HepG2 (cell line): ENCODE results near the gene ZNF3. TPM values are rescaled to one million over a fixed set of nuclear protein-coding genes. Genes with fewer than 3 reads are reported as not detected.
"Not testable (repeated sequence)": the region's sequence is repeated elsewhere in the genome, so short reads cannot be mapped to it uniquely, and the experiment has no call there.

ENCODE experiments used
- ATAC-seq: fragments of 200-7000 bp; cut with Tn5 transposase; 3 replicates; pipeline ENCODE4 v1.9.1; 2020; ENCODE audit warnings: mild to moderate bottlenecking, moderate library complexity
- BruUV-seq: library from RNA; stranded (reverse); fragments of 400-500 nt; replicated peaks from 2 replicates; lab custom pipeline; 2021; lab: Mats Ljungman, UMichigan
- CTCF ChIA-PET: fragments of 300-600 bp; formaldehyde crosslinking; extraction: SDS; loops from one replicate; lab custom pipeline; 2021; ENCODE audit warnings: low total read pairs, inconsistent platforms, low intra/inter-chr PET ratio; lab: Yijun Ruan, JAX
- POLR2A ChIA-PET: fragments of 350-600 bp; sonication (Branson Sonifier 250); formaldehyde crosslinking; loops from one replicate; lab custom pipeline; 2020; ENCODE audit warnings: antibody characterized with exemption, inconsistent platforms; lab: Yijun Ruan, JAX
- DNase-seq: peaks from one replicate; pipeline ENCODE4 v3.0.0-alpha.2; 2015; ENCODE audit warnings: low spot score
- FAIRE-seq: peaks from 3 replicates; lab custom pipeline; 2011; peaks lifted over from hg19 to GRCh38; lab: Jason Lieb, UNC
- H2AFZ ChIP-seq: one replicate; pipeline ENCODE4 v1.6.1; 2011; ENCODE audit warnings: low read length, inconsistent platforms
- H3K27ac ChIP-seq: fragments of 300-600 bp; 3 replicates; pipeline ENCODE4 v1.8.0; 2011; ENCODE audit warnings: mixed run types, mild to moderate bottlenecking, mixed read lengths, low read length, inconsistent platforms; ENCODE audit not compliant: insufficient read depth; ENCODE audit errors: extremely low read length
- H3K27me3 ChIP-seq, 2 experiments: fragments of 200-600 bp in 1 of 2; 2 replicates in 1 of 2; 3 replicates in 1 of 2; pipeline versions ENCODE4 v1.6.0 to v1.8.0; 2011; ENCODE audit warnings: low read length in 2 of 2, mild to moderate bottlenecking in 2 of 2, moderate library complexity in 2 of 2, inconsistent platforms in 1 of 2; ENCODE audit not compliant: insufficient read depth in 2 of 2, control insufficient read depth in 1 of 2
- H3K36me3 ChIP-seq, 2 experiments: fragments of 200-600 bp in 1 of 2; replicated peaks in 1 of 2; 2 replicates in 1 of 2; 3 replicates in 1 of 2; pipeline versions ENCODE4 v1.5.1 to v1.8.0; 2011; ENCODE audit warnings: low read length in 2 of 2, inconsistent platforms in 1 of 2; ENCODE audit not compliant: insufficient read depth in 2 of 2, control insufficient read depth in 1 of 2
- H3K4me1 ChIP-seq: 2 replicates; pipeline ENCODE4 v1.5.1; 2012; ENCODE audit warnings: low read length, inconsistent platforms; ENCODE audit not compliant: insufficient read depth
- H3K4me2 ChIP-seq: 2 replicates; pipeline ENCODE4 v1.6.0; 2011; ENCODE audit warnings: low read depth, low read length, inconsistent platforms
- H3K4me3 ChIP-seq, 3 experiments: fragments of 200-600 bp in 1 of 3; sonication (generic), shearing (Covaris generic) in 1 of 3; replicated peaks in 1 of 3; 2 replicates each; pipeline ENCODE4 v1.5.1; 2011 to 2016; ENCODE audit warnings: low read length in 3 of 3, inconsistent platforms in 2 of 3, low read depth in 2 of 3, mild to moderate bottlenecking in 2 of 3, control low read depth in 1 of 3, mixed read lengths in 1 of 3; ENCODE audit not compliant: insufficient read depth in 1 of 3
- H3K79me2 ChIP-seq: one replicate; pipeline ENCODE4 v1.6.1; 2011; ENCODE audit warnings: low read length, inconsistent platforms; ENCODE audit not compliant: insufficient read depth
- H3K9ac ChIP-seq: 2 replicates; pipeline ENCODE4 v1.6.0; 2011; ENCODE audit warnings: mild to moderate bottlenecking, low read depth, low read length, inconsistent platforms; ENCODE audit not compliant: insufficient read depth
- H3K9me3 ChIP-seq: 2 replicates; pipeline ENCODE4 v1.5.1; 2012; ENCODE audit warnings: mild to moderate bottlenecking, low read length
- H4K20me1 ChIP-seq: 2 replicates; pipeline ENCODE4 v1.6.0; 2011; ENCODE audit warnings: inconsistent platforms, mild to moderate bottlenecking, low read length, moderate library complexity; ENCODE audit not compliant: insufficient read depth
- ATF3 ChIP-seq: sonication (generic); formaldehyde crosslinking; IDR thresholded peaks from 2 replicates; pipeline ENCODE4 v1.4.0; 2020; ENCODE audit warnings: missing genetic modification reagents
- BRCA1 ChIP-seq: sonication (generic); formaldehyde crosslinking; IDR thresholded peaks from 2 replicates; pipeline ENCODE4 v1.4.0; 2020; ENCODE audit warnings: missing genetic modification reagents
- CREB3 ChIP-seq: sonication (generic); formaldehyde crosslinking; IDR thresholded peaks from 2 replicates; pipeline ENCODE4 v1.5.0; 2020; ENCODE audit warnings: missing genetic modification reagents
- MTF1 ChIP-seq: sonication (generic); formaldehyde crosslinking; IDR thresholded peaks from 2 replicates; pipeline ENCODE4 v1.5.0; 2020; ENCODE audit warnings: missing genetic modification reagents
- NFKB2 ChIP-seq: sonication (generic); formaldehyde crosslinking; IDR thresholded peaks from 2 replicates; pipeline ENCODE4 v1.4.0; 2020; ENCODE audit warnings: missing genetic modification reagents, borderline replicate concordance
- PLRG1 ChIP-seq: fragments of 450-650 bp; conservative IDR thresholded peaks from 2 replicates; pipeline ENCODE4 v1.6.1; 2016
- PRPF4 ChIP-seq: fragments of 200-400 bp; formaldehyde crosslinking; IDR thresholded peaks from 2 replicates; pipeline ENCODE4 v1.6.1; 2016; ENCODE audit warnings: low read length, low read depth; ENCODE audit not compliant: poor library complexity, severe bottlenecking
- ZFP1 ChIP-seq: IDR thresholded peaks from 2 replicates; pipeline ENCODE4 v1.6.1; 2016
- ZNF12 ChIP-seq: sonication (generic); formaldehyde crosslinking; IDR thresholded peaks from 2 replicates; pipeline ENCODE4 v1.5.0; 2020; ENCODE audit warnings: missing genetic modification reagents
- ZNF770 ChIP-seq: sonication (generic); formaldehyde crosslinking; IDR thresholded peaks from 2 replicates; pipeline ENCODE4 v1.5.0; 2020; ENCODE audit warnings: mild to moderate bottlenecking, missing genetic modification reagents
- ZNF850 ChIP-seq: sonication (generic); formaldehyde crosslinking; conservative IDR thresholded peaks from 2 replicates; pipeline ENCODE4 v1.9.0; 2021; ENCODE audit warnings: mild to moderate bottlenecking, missing genetic modification reagents
- WGBS: methylation state at CpG from one replicate; pipeline ENCODE4 v1.1.6; 2017; ENCODE audit warnings: low lambda C conversion rate; 5-methylcytosine and 5-hydroxymethylcytosine counted together
- in situ Hi-C: cut with HindIII; loops from 2 replicates; pipeline ENCODE4 v1.10.0; 2017; ENCODE audit warnings: low pct_unique_long_range_greater_than_20kb; ENCODE audit not compliant: extremely low pct_ligation_motif_present
- intact Hi-C: fragments of 100-400 bp; cut with micrococcal nuclease; formaldehyde crosslinking; loops from one replicate; pipeline ENCODE4 v1.10.0; 2022; ENCODE audit not compliant: unreplicated experiment
- polyA plus RNA-seq, 8 experiments: library from polyadenylated mRNA; depleted of rRNA in 3 of 8; stranded (reverse) in 7 of 8; unstranded in 1 of 8; fragments of >200 nt; fragmentation: Illumina TruSeq in 4 of 8; extraction: Trizol in 4 of 8; gene quantifications; 2 replicates each; pipeline versions ENCODE4 v1.2.1 to v1.2.3, GENCODE V29; 2011 to 2016; ENCODE audit warnings: low read depth in 4 of 8, missing spikeins in 1 of 8, mixed read lengths in 1 of 8; ENCODE audit not compliant: insufficient read depth in 1 of 8
- total RNA-seq, 5 experiments: library from RNA; depleted of rRNA; stranded (reverse); fragments of >200 nt; fragmentation: Illumina TruSeq; extraction: Trizol; gene quantifications; 2 replicates each; pipeline ENCODE4 v1.2.3, GENCODE V29; 2016; ENCODE audit warnings: low read depth in 1 of 5
- TF ChIP-seq, protein P1 (sequence below): sonication (generic); formaldehyde crosslinking; IDR thresholded peaks from 2 replicates; pipeline ENCODE4 v1.5.0; 2020; ENCODE audit warnings: missing genetic modification reagents, mild to moderate bottlenecking, borderline replicate concordance

Gene ZNF3
- total and polyA plus RNA-seq, 2 of the 13 experiments (the other 11 are each of a cell fraction or from before 2014, with no cell fraction given) = 33.7 to 56.9 TPM

GRCh38 chr7:100130220-100130607, 48.7 kb upstream of the ZNF3 start:
- Histone ChIP-seq H3K4me1 (peaks cover 44% of the 10 kb centered on the region), H3K4me2 (0 out of 2 replicates have a peak overlapping the region, but pooled peaks have one; percentile 80)
- intact Hi-C loops, BruUV-seq, H3K9me3 ChIP-seq, H3K27ac ChIP-seq, H3K4me3 ChIP-seq, H4K20me1 ChIP-seq, H3K27me3 ChIP-seq, H3K36me3 ChIP-seq, H3K79me2 ChIP-seq, ATAC-seq, DNase-seq, FAIRE-seq, H2AFZ ChIP-seq, H3K9ac ChIP-seq: not testable (repeated sequence)
- in situ Hi-C loops = loop anchor here (5.0 kb wide), 1 partner anchor 82 kb away; no protein-coding TSS in a partner anchor
- POLR2A ChIA-PET = interaction anchor here (1.4 to 3.7 kb wide), 3 partner anchors 12 to 29 kb away, joined by 3 to 26 read pairs (median 8); partner anchors contain the start of genes AP4M1, LAMTOR4 and MCM7
- CTCF ChIA-PET = interaction anchor here (1.9 kb wide), 1 partner anchor 21 kb away, joined by 5 read pairs; no protein-coding TSS in a partner anchor
- 100% methylated on average over 1 of the region's 1 CpG for WGBS

GRCh38 chr7:100128637-100128963, 47.1 kb upstream of the ZNF3 start:
- peaks cover 58% of the 10 kb centered on the region for H3K4me1 ChIP-seq
- peak overlapping the region; percentile 74 for H3K4me2 ChIP-seq
- H3K79me2 ChIP-seq = peaks cover 5% of the 10 kb centered on the region
- POLR2A ChIA-PET = interaction anchor here (2.5 to 3.7 kb wide), 2 partner anchors 20 to 28 kb away, joined by 8 to 26 read pairs; partner anchors contain the start of genes AP4M1, LAMTOR4 and MCM7
- ATAC-seq = no peak
- TF ChIP-seq ATF3 (CRISPR knock-in tag) (no peak), BRCA1 (no peak), CREB3 (CRISPR knock-in tag) (no peak), PLRG1 (no peak), PRPF4 (no peak), ZNF12 (CRISPR knock-in tag) (0 out of 2 replicates have a peak, but pooled peaks have one; percentile 50), NFKB2 (CRISPR knock-in tag) (no peak), ZNF770 (CRISPR knock-in tag) (peak; percentile 50), ZFP1 (CRISPR knock-in tag) (no peak), MTF1 (no peak), ZNF850 (CRISPR knock-in tag) (no peak)
- TF ChIP-seq, protein P1, sequence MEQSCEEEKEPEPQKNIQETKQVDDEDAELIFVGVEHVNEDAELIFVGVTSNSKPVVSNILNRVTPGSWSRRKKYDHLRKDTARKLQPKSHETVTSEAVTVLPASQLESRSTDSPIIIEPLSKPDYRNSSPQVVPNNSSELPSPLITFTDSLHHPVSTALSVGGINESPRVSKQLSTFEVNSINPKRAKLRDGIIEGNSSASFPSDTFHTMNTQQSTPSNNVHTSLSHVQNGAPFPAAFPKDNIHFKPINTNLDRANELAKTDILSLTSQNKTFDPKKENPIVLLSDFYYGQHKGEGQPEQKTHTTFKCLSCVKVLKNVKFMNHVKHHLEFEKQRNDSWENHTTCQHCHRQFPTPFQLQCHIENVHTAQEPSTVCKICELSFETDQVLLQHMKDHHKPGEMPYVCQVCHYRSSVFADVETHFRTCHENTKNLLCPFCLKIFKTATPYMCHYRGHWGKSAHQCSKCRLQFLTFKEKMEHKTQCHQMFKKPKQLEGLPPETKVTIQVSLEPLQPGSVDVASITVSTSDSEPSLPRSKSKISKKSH = no peak
- TF ChIP-seq, all 625 proteins: peak for 2
- Histone ChIP-seq H3K36me3 (no peaks in the 10 kb centered on the region), H2AFZ (no peak overlapping the region), H3K9ac (no peak overlapping the region), H3K4me3 (peak overlapping the region in 2 of 3 experiments; percentile 84 to 92; a peak in 2 of 6 replicates), H3K9me3 (no peaks in the 10 kb centered on the region), H3K27me3 (no peaks in the 10 kb centered on the region), H3K27ac (no peak overlapping the region), H4K20me1 (no peaks in the 10 kb centered on the region)
- DNase-seq (no peak), FAIRE-seq (no peak)
- intact Hi-C loops = loop anchor here (5.0 kb wide), 1 partner anchor 46 kb away; the partner anchor contains the start of gene ZNF3
- in situ Hi-C loops = no loop called here
- WGBS = 37% methylated on average over 1 of the region's 1 CpG
- CTCF ChIA-PET = no interaction called here
- no TSS peak for BruUV-seq
